ENCODE data around the gene CTAGE6.
"Not testable (repeated sequence)": the region's sequence is repeated elsewhere in the genome, so short reads cannot be mapped to it uniquely, and the experiment has no call there.

DNA sequence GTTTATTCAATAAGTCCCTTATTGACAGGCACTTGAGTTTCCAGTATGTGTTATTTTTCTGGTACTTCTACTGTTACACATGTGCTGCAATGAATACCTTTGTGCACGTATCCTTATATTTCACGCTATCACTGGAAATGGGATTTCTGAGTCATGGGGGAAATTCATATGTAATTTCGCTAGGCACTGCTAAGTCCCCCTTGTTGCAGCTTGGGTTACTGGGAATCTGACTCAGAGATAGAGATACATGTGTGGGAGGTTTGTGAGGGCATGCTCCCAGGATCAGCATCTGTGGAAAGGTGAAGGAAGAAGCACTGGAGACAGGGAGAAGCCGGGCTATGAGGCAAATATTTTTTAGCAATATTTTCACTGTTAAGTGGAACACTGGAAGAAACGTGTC, 47.6 kb downstream of the CTAGE6 start:
- TF ChIP-seq CTCF (conservative IDR thresholded peaks at IDR 0.05); EZH2 (IDR thresholded peaks at IDR 0.05; ENCODE audit: low read depth): not testable (repeated sequence)
